ENCODE data around the gene SLC29A3.

- TF ChIP-seq PHF8 (conservative IDR thresholded peaks at IDR 0.05; ENCODE audit: low read depth, low read length) (no peak), SP1 (IDR thresholded peaks at IDR 0.05; ENCODE audit: low read depth, low read length) (no peak), MAX (IDR thresholded peaks at IDR 0.05) (no peak), HDAC6 (IDR thresholded peaks at IDR 0.05; ENCODE audit: low read depth, low read length) (no peak), TAF1 (IDR thresholded peaks at IDR 0.05; ENCODE audit: low read depth, low read length) (no peak), SIX5 (IDR thresholded peaks at IDR 0.05; ENCODE audit: low read depth, low read length) (no peak), POLR2AphosphoS5 (IDR thresholded peaks at IDR 0.05; ENCODE audit: low read depth, low read length) (no peak)
- TF ChIP-seq, protein P1, sequence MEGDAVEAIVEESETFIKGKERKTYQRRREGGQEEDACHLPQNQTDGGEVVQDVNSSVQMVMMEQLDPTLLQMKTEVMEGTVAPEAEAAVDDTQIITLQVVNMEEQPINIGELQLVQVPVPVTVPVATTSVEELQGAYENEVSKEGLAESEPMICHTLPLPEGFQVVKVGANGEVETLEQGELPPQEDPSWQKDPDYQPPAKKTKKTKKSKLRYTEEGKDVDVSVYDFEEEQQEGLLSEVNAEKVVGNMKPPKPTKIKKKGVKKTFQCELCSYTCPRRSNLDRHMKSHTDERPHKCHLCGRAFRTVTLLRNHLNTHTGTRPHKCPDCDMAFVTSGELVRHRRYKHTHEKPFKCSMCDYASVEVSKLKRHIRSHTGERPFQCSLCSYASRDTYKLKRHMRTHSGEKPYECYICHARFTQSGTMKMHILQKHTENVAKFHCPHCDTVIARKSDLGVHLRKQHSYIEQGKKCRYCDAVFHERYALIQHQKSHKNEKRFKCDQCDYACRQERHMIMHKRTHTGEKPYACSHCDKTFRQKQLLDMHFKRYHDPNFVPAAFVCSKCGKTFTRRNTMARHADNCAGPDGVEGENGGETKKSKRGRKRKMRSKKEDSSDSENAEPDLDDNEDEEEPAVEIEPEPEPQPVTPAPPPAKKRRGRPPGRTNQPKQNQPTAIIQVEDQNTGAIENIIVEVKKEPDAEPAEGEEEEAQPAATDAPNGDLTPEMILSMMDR (IDR thresholded peaks at IDR 0.05; ENCODE audit: control extremely low read depth in 1 of 3, insufficient read depth in 1 of 3, low read depth in 1 of 3, low read length in 3 of 3) = no peak
- TF ChIP-seq, protein P2, sequence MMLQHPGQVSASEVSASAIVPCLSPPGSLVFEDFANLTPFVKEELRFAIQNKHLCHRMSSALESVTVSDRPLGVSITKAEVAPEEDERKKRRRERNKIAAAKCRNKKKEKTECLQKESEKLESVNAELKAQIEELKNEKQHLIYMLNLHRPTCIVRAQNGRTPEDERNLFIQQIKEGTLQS (IDR thresholded peaks at IDR 0.05; ENCODE audit: insufficient read depth, low read depth, low read length) = no peak
Observed at GRCh38 chr10:71279590-71280170, 39.4 kb upstream of the SLC29A3 start.

All from H1 (cell line).